HUES48 (cell line): ENCODE measurements around the gene CATSPER1.
A peak's percentile ranks its signal among the peaks of the same experiment; 100 is the strongest.

Experiments
- H3K27ac ChIP-seq: one replicate; pipeline ENCODE4 v1.7.0; 2013; ENCODE audit warnings: low read depth, low read length, inconsistent platforms
- H3K27me3 ChIP-seq: 2 replicates; pipeline ENCODE4 v1.6.1; 2013; ENCODE audit warnings: mild to moderate bottlenecking, low read length; ENCODE audit not compliant: control insufficient read depth, insufficient read depth
- H3K36me3 ChIP-seq: 2 replicates; pipeline ENCODE4 v1.6.1; 2013; ENCODE audit warnings: low read length; ENCODE audit not compliant: control insufficient read depth, insufficient read depth
- H3K4me1 ChIP-seq: 2 replicates; pipeline ENCODE4 v1.6.1; 2013; ENCODE audit warnings: mild to moderate bottlenecking, low read length; ENCODE audit not compliant: control insufficient read depth, insufficient read depth
- H3K4me3 ChIP-seq: 2 replicates; pipeline ENCODE4 v1.5.1; 2013; ENCODE audit warnings: mild to moderate bottlenecking, low read depth, low read length
- H3K9ac ChIP-seq: 2 replicates; pipeline ENCODE4 v1.6.1; 2013; ENCODE audit warnings: mild to moderate bottlenecking, low read depth, low read length, moderate library complexity
- H3K9me3 ChIP-seq: 2 replicates; pipeline ENCODE4 v1.6.1; 2013; ENCODE audit warnings: low read length; ENCODE audit not compliant: control insufficient read depth, insufficient read depth

CATSPER1 gene

DNA sequence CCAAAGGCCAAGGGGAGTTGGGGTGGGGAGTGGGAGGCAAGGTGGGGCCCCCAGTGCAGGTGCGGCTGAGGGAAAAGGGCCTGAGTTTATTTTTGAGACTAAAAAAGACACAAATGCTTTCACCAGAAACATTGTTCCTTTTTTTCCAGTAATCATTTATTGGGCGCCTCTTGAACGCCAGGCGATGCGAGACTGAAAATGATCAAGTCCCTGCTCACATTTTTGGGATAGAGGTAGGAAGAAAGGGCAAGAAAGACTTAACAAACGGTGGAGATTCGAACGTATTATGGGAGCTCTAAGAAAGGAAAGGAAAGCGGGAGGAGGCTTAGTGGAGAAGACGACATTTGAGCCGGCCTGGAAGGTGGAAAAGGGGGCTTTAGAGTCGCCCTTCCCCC lies 25.1 kb upstream of the CATSPER1 start:
- H3K4me3 ChIP-seq = peak overlapping the region; percentile 99
- H3K9me3 ChIP-seq = no peaks in the 10 kb centered on the region
- H3K27me3 ChIP-seq = no peaks in the 10 kb centered on the region
- peaks cover 19% of the 10 kb centered on the region for H3K4me1 ChIP-seq
- H3K27ac ChIP-seq = peak overlapping the region; percentile 98
- peak overlapping the region; percentile 73 for H3K9ac ChIP-seq
- peaks cover 33% of the 10 kb centered on the region for H3K36me3 ChIP-seq

GRCh38 chr11:66050581-66051231 lies 24.4 kb upstream of the CATSPER1 start:
- Histone ChIP-seq H3K36me3 (peaks cover 26% of the 10 kb centered on the region), H3K9ac (no peak overlapping the region), H3K9me3 (no peaks in the 10 kb centered on the region), H3K4me3 (peak overlapping the region; percentile 99; the same call in 1 of the 2 replicates), H3K27me3 (no peaks in the 10 kb centered on the region), H3K27ac (peak overlapping the region; percentile 98), H3K4me1 (peaks cover 19% of the 10 kb centered on the region)

DNA sequence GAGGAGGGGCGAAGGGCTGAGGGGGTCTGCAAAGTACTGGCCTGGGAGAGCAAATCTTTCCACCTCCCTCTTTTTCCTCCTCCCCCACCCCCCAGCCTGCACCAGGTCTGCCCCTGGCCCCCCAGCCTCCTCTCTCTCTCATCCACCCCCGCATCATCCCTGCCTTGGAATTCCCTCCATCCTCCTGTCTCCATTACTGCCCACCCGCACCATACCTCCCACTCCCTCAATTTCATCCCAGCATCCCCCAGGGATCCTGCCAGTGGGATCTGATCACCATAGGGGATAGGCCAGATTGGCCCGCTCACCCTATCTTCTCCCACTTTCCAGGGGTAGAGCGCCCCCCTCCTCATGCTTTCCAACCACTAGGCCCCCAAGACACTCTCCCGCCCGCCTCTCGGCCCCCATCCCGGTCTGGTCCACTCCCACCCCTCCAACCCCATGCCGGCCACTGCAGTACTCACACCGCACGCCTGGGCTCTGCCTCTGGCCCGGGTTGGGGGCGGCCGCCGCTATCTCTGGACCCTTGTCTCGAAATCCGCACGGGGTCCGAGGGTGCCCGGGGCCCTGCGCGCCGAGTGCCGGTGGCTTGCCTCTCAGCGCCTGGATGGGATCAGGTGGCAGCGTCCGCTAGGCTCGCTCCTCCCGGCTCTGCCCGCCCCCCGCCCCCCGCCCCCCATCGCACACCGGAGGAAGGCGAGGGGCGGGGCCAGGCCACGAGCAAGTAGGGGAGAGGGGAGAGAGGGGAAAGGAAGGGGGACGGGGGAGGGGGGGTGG lies 22.5 kb upstream of the CATSPER1 start, which contains the start of gene GAL3ST3:
GAL3ST3 (minus strand) TSS at position 615 of the 777 bp plus-strand sequence. CDS start 3,746 bp downstream, outside the sequence.
- H3K9ac ChIP-seq = no peak within 1 kb of the TSS
- H3K4me1 ChIP-seq = peaks cover 27% of the 10 kb centered on the region
- no peaks in the 10 kb centered on the region for H3K9me3 ChIP-seq
- no peaks in the 10 kb centered on the region for H3K27me3 ChIP-seq
- H3K4me3 ChIP-seq = peak within 1 kb of the TSS; percentile 74
- peaks cover 22% of the 10 kb centered on the region for H3K36me3 ChIP-seq
- peak within 1 kb of the TSS; percentile 15 for H3K27ac ChIP-seq

DNA sequence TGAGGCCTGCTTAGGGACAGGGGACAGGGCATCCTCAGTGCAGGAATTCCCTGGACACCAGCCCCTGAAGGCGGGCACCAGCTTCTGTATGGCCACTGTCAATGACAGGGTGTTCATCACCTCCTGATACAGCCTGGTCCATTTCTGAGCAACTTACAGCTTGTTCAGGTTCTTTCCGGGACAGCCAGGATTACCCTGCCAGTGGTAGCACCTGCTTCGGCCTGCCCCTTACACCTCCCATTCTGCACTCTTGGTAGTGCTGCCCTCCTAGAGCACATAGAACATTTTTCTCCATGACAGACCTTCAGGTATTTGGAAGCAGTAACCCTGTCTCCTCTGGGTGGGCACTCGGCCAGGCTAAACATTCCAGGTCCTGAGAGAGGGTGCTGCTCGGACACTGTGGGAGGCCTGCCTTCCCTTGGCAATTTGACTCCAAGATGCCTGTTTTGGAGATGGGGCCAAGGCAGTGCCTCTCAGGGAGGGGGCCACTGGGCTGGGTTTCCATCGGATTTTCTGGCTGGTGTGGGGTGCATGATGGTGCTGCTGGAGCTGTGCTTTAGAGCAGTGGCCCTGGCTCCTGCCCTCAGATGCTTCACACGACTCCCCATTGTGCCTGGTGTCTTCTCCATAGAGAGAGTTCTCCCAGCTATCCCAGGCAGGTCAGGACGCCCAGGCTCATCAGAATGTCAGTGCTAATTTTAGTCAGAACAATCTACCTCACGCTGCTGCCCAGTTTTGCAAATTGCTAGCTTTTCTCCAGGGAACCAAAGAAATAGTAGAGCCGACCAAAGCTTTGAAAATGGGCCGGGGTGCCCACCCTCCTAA lies 21.5 kb upstream of the CATSPER1 start:
- Histone ChIP-seq H3K4me1 (peaks cover 23% of the 10 kb centered on the region), H3K4me3 (peak overlapping the region; percentile 74), H3K27ac (no peak overlapping the region), H3K36me3 (peaks cover 20% of the 10 kb centered on the region), H3K27me3 (no peaks in the 10 kb centered on the region), H3K9ac (no peak overlapping the region), H3K9me3 (no peaks in the 10 kb centered on the region)

DNA sequence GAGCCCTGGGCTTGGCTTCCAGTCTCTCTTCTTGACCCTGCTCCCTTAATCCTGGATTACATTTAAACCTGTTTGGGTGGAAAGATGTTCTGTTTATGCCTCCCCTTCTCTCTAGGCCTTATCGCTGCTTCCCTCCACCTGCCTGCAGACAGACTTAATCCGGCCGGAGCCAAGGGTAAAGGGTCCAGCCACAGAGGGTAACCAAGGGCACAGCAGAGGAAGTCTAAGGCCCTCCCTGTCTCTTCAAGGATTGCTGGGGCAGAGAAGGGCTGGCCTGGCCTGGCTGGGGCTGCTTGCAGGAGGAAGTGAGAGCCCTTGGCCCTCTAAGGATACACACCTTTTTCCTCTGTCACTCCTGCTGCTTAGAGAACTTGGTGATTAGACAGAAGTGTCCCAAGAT lies 20.6 kb upstream of the CATSPER1 start:
- H3K36me3 ChIP-seq = peaks cover 24% of the 10 kb centered on the region
- no peak overlapping the region for H3K9ac ChIP-seq
- peaks cover 23% of the 10 kb centered on the region for H3K4me1 ChIP-seq

GRCh38 chr11:66045177-66045639 lies 18.9 kb upstream of the CATSPER1 start:
- no peak overlapping the region for H3K9ac ChIP-seq
- H3K9me3 ChIP-seq = no peaks in the 10 kb centered on the region
- peaks cover 31% of the 10 kb centered on the region for H3K36me3 ChIP-seq
- no peaks in the 10 kb centered on the region for H3K27me3 ChIP-seq
- H3K4me1 ChIP-seq = 0 out of 2 replicates have a peak, but pooled peaks cover 12% of the 10 kb centered on the region
- no peak overlapping the region for H3K27ac ChIP-seq
- H3K4me3 ChIP-seq = no peak overlapping the region

More for the DNA sequence above, 20.6 kb upstream of the CATSPER1 start:
- Histone ChIP-seq H3K27me3 (no peaks in the 10 kb centered on the region), H3K27ac (no peak overlapping the region), H3K4me3 (no peak overlapping the region), H3K9me3 (no peaks in the 10 kb centered on the region)

- Histone ChIP-seq H3K36me3 (peaks cover 31% of the 10 kb centered on the region), H3K27ac (no peak overlapping the region), H3K27me3 (no peaks in the 10 kb centered on the region), H3K9ac (no peak overlapping the region), H3K9me3 (no peaks in the 10 kb centered on the region), H3K4me3 (no peak overlapping the region), H3K4me1 (0 out of 2 replicates have a peak, but pooled peaks cover 12% of the 10 kb centered on the region)
These were observed 18.5 kb upstream of the CATSPER1 start for GRCh38 chr11:66044757-66045156.

- H3K4me3 ChIP-seq = no peak overlapping the region
- no peaks in the 10 kb centered on the region for H3K9me3 ChIP-seq
- 0 out of 2 replicates have a peak, but pooled peaks cover 8% of the 10 kb centered on the region for H3K4me1 ChIP-seq
- peaks cover 31% of the 10 kb centered on the region for H3K36me3 ChIP-seq
- H3K9ac ChIP-seq = no peak overlapping the region
- no peak overlapping the region for H3K27ac ChIP-seq
- no peaks in the 10 kb centered on the region for H3K27me3 ChIP-seq
These were observed 17.0 kb upstream of the CATSPER1 start for GRCh38 chr11:66042996-66043906.

DNA sequence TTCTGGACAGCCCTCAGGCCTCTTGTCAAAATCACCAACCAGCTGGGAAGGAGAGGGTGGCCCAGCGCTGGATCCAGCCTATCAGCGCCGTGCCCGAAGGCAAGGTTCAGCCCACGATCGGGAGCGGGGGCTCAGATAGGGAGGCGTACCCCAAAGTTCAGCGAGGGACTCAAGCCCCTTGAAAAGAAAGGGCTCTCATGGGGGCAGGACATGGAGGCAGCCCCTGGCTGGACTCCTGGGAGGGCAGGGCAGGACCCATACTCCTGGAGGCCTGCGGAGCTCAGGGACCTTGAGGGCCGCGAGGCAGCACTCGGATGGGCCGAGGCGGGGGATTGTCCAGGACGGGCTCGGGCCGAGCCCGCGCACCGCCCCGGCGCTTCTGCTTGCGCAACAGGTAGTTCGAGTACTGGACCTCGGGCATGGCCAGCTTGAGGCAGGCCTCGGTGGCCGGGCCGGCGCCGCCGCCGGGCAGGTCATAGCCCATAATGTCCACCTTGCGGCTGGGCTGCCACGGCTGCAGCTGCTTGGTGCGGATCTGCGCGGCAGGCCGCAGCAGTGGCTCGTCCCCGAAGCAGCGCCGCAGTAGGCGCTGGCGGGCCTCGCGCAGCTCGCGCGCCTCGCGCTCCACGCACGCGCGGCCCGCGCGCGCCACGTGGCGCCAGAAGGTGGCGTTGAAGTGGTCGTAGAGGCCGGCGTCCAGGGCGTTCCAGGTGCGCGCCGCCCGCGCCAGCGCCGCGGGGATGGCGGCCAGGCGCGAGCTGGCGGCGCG lies 16.1 kb upstream of the CATSPER1 start:
- Histone ChIP-seq H3K27me3 (no peaks in the 10 kb centered on the region), H3K9me3 (peaks cover under 1% of the 10 kb centered on the region; the same call in 1 of the 2 replicates), H3K36me3 (peaks cover 31% of the 10 kb centered on the region), H3K4me3 (no peak overlapping the region), H3K4me1 (0 out of 2 replicates have a peak, but pooled peaks cover 8% of the 10 kb centered on the region), H3K27ac (no peak overlapping the region), H3K9ac (no peak overlapping the region)
